Stimulated activated CD8-positive, alpha-beta memory T cell treated with anti-CD3 and anti-CD28 coated beads, Interleukin-7, amount 100 ng/mL, for 48 hours (primary cell): ENCODE data around the gene EN2.

Experiments used
- DNase-seq, 2 donors: peaks; one replicate each; pipeline ENCODE4 v3.0.0-alpha.2; 2020; ENCODE audit warnings: low read depth in 1 of 2; ENCODE audit errors: extremely low read depth in 1 of 2

EN2 gene

GRCh38 chr7:155463114-155463811, 5.3 kb downstream of the EN2 start:
- no peak for DNase-seq

GRCh38 chr7:155464183-155464582, 6.3 kb downstream of the EN2 start:
- DNase-seq, result no peak

GRCh38 chr7:155464948-155465739, 7.2 kb downstream of the EN2 start:
- DNase-seq, result no peak

GRCh38 chr7:155465761-155466141, 7.8 kb downstream of the EN2 start:
- DNase-seq, result no peak

- no peak for DNase-seq
Observed at GRCh38 chr7:155466142-155466813, 8.3 kb downstream of the EN2 start.

- DNase-seq, result peak; percentile 31 to 33
Observed at GRCh38 chr7:155466814-155467733, 9.1 kb downstream of the EN2 start.

GRCh38 chr7:155467846-155468784, 10.2 kb downstream of the EN2 start:
- no peak for DNase-seq

- DNase-seq, result no peak
Observed at GRCh38 chr7:155468785-155469148, 10.8 kb downstream of the EN2 start.

- no peak for DNase-seq
Observed at GRCh38 chr7:155469311-155470185, 11.6 kb downstream of the EN2 start.

GRCh38 chr7:155470186-155470487, 12.2 kb downstream of the EN2 start:
- no peak for DNase-seq

- no peak for DNase-seq
Observed at GRCh38 chr7:155470686-155471638, 13.0 kb downstream of the EN2 start.

GRCh38 chr7:155471718-155472117, 13.8 kb downstream of the EN2 start:
- DNase-seq, result no peak

GRCh38 chr7:155477476-155477875, 19.5 kb downstream of the EN2 start:
- no peak for DNase-seq

GRCh38 chr7:155481764-155482163, 23.8 kb downstream of the EN2 start:
- DNase-seq, result no peak

GRCh38 chr7:155482511-155483183, 24.7 kb downstream of the EN2 start:
- DNase-seq, result no peak

GRCh38 chr7:155483245-155483644, 25.3 kb downstream of the EN2 start:
- no peak for DNase-seq

GRCh38 chr7:155483868-155484325, 26.0 kb downstream of the EN2 start:
- DNase-seq, result no peak
